ENCODE data around the gene CD300E.

- TF ChIP-seq CTCF (conservative IDR thresholded peaks at IDR 0.05; ENCODE audit: low read depth, low read length) (no peak), RAD21 (IDR thresholded peaks at IDR 0.05; ENCODE audit: low read length) (no peak), POLR2A (IDR thresholded peaks at IDR 0.05; ENCODE audit: low read depth, low read length) (no peak), MXI1 (IDR thresholded peaks at IDR 0.05; ENCODE audit: borderline replicate concordance, low read depth, low read length) (no peak), MAFK (IDR thresholded peaks at IDR 0.05; ENCODE audit: low read depth, low read length) (no peak), CEBPB (IDR thresholded peaks at IDR 0.05; ENCODE audit: low read depth, low read length) (no peak), USF2 (IDR thresholded peaks at IDR 0.05; ENCODE audit: low read depth, low read length) (no peak), MAZ (IDR thresholded peaks at IDR 0.05; ENCODE audit: borderline replicate concordance, low read depth, low read length) (no peak), BHLHE40 (IDR thresholded peaks at IDR 0.05; ENCODE audit: low read depth, low read length) (no peak), SMC3 (IDR thresholded peaks at IDR 0.05; ENCODE audit: low read depth, low read length) (no peak)
- TF ChIP-seq, protein P1, sequence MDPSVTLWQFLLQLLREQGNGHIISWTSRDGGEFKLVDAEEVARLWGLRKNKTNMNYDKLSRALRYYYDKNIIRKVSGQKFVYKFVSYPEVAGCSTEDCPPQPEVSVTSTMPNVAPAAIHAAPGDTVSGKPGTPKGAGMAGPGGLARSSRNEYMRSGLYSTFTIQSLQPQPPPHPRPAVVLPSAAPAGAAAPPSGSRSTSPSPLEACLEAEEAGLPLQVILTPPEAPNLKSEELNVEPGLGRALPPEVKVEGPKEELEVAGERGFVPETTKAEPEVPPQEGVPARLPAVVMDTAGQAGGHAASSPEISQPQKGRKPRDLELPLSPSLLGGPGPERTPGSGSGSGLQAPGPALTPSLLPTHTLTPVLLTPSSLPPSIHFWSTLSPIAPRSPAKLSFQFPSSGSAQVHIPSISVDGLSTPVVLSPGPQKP (IDR thresholded peaks at IDR 0.05; ENCODE audit: borderline replicate concordance, low read depth, low read length), result no peak
These were observed 32.0 kb downstream of the CD300E start for GRCh38 chr17:74591503-74591902.
